ENCODE results near the gene UPK3BL1. TPM values are rescaled to one million over a fixed set of nuclear protein-coding genes. Genes with fewer than 3 reads are reported as not detected.
"Not testable (repeated sequence)": the region's sequence is repeated elsewhere in the genome, so short reads cannot be mapped to it uniquely, and the experiment has no call there.

Gene UPK3BL1
- total and polyA plus RNA-seq, 2 of the 13 experiments (the other 11 are each of a cell fraction or from before 2014, with no cell fraction given) = 6.3 to 13.8 TPM

DNA sequence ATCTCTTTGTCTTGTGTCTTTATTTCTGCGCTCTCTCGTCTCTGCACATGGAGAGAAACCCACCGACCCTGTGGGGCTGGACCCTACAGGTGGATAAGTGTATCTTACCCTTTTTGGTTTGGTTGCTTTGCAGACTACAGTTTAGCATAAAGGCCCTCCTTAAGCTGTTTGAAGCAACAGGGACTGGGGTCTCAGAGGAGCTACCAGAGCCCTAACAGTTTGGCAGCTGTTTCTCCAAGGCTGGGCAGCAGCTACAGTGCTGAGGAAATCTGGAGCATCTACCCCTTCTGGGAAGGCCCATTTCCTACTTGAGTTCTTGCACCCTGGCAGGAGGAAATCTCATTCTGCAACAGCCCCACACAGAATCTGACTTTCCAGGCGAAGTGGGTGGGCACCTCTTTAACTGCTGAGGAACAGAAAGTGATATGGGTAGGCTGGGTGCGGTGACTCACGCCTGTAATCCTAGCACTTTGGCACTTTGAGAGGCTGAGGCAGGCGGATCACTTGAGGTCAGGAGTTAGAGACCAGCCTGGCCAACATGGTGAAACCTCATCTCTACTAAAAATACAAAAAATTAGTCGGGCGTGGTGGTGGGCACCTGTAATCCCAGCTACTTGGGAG, 31.0 kb upstream of the UPK3BL1 start:
- H3K36me3 ChIP-seq (replicated peaks in 1 of 2; ENCODE audit: control insufficient read depth in 1 of 2, insufficient read depth in 2 of 2, low read length in 2 of 2); H3K27ac ChIP-seq (ENCODE audit: extremely low read length, insufficient read depth, low read length); DNase-seq (ENCODE audit: low spot score); CTCF ChIA-PET (ENCODE audit: low intra/inter-chr PET ratio, low total read pairs); H3K27me3 ChIP-seq (ENCODE audit: control insufficient read depth in 1 of 2, insufficient read depth in 2 of 2, low read length in 2 of 2); H3K4me3 ChIP-seq (replicated peaks in 1 of 3; ENCODE audit: insufficient read depth in 1 of 3, low read depth in 2 of 3, low read length in 3 of 3); BruUV-seq (replicated peaks); intact Hi-C loops (cut with micrococcal nuclease; ENCODE audit: unreplicated experiment); H3K4me1 ChIP-seq (ENCODE audit: insufficient read depth, low read length); ATAC-seq; H3K4me2 ChIP-seq (ENCODE audit: low read depth, low read length); H3K79me2 ChIP-seq (ENCODE audit: insufficient read depth, low read length); H4K20me1 ChIP-seq (ENCODE audit: insufficient read depth, low read length); H3K9ac ChIP-seq (ENCODE audit: insufficient read depth, low read depth, low read length); H3K9me3 ChIP-seq (ENCODE audit: low read length); POLR2A ChIA-PET; H2AFZ ChIP-seq (ENCODE audit: low read length); FAIRE-seq; in situ Hi-C loops (cut with HindIII; ENCODE audit: extremely low pct_ligation_motif_present, low pct_unique_long_range_greater_than_20kb): not testable (repeated sequence)
- WGBS (ENCODE audit: low lambda C conversion rate) = no CpG with 5 or more reads among the region's 9 CpGs

DNA sequence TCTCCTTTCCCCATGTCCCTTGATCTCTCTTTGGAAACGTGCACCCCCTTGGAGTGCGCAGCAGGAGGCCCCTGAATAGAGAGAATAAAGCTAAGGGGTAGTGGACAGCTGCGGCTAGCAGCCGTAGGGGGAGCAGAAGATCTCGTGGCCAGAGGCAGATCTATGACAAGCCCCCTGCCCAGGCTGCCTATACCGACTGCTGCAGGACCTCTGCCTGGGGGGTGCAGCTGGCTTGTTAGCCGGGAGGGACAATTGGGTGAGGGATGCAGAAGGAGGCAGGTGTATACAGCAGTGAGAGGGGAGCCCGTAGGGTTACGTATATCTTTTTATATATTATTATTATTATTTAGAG, 29.3 kb upstream of the UPK3BL1 start:
- H3K4me2 ChIP-seq (ENCODE audit: low read depth, low read length); intact Hi-C loops (cut with micrococcal nuclease; ENCODE audit: unreplicated experiment); CTCF ChIA-PET (ENCODE audit: low intra/inter-chr PET ratio, low total read pairs): not testable (repeated sequence)

DNA sequence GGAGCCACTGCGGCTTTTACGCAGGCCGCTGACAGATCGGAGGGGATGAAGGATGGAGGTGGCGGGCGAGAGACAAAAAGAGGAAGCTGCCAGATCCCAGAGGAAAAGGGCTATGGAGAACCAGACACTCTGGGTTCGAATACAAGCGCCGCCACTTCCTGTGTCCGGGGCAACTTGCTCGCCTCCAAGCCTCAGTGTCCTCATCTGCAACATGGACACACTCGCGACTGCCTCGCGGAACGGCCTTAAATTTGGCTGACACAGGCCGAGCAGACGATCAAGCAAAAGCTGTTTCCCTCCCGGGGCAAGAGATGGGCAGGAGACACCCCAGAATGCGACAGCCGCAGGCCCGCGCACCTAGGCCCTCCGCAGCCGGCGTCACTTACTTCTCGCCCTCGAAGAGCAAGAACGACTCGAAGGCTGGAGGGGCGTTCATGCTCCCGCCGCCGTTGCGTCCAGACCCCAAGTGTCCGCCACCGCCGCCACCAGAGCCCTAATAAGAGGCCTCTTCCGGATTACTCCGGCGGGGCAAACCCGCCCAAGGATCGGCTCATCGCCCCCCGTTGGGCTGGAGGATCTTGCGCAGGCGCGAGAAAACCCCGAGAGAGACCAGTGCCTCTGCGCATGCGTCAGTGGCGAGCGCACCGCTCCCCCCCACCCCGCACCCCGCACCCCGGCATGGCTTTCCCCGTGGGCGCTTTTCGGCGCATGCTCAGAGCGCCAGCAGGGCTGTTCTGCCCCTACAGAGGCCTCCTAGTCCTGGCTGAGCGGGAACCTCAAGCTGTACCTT, 28.8 kb upstream of the UPK3BL1 start, which contains the start of gene POLR2J2:
Gene POLR2J2, minus strand, starts transcription at position 498 of the 790 bp plus-strand sequence. Its CDS starts 62 bp downstream, at position 436.
- peak; percentile 67 for ATAC-seq
- H2AFZ ChIP-seq (ENCODE audit: low read length); H3K27me3 ChIP-seq (ENCODE audit: control insufficient read depth in 1 of 2, insufficient read depth in 2 of 2, low read length in 2 of 2); H3K79me2 ChIP-seq (ENCODE audit: insufficient read depth, low read length); H3K4me3 ChIP-seq (replicated peaks in 1 of 3; ENCODE audit: insufficient read depth in 1 of 3, low read depth in 2 of 3, low read length in 3 of 3); H4K20me1 ChIP-seq (ENCODE audit: insufficient read depth, low read length); H3K4me1 ChIP-seq (ENCODE audit: insufficient read depth, low read length); H3K9me3 ChIP-seq (ENCODE audit: low read length); H3K36me3 ChIP-seq (replicated peaks in 1 of 2; ENCODE audit: control insufficient read depth in 1 of 2, insufficient read depth in 2 of 2, low read length in 2 of 2); CTCF ChIA-PET (ENCODE audit: low intra/inter-chr PET ratio, low total read pairs); in situ Hi-C loops (cut with HindIII; ENCODE audit: extremely low pct_ligation_motif_present, low pct_unique_long_range_greater_than_20kb); FAIRE-seq; DNase-seq (ENCODE audit: low spot score); H3K27ac ChIP-seq (ENCODE audit: extremely low read length, insufficient read depth, low read length); intact Hi-C loops (cut with micrococcal nuclease; ENCODE audit: unreplicated experiment); H3K4me2 ChIP-seq (ENCODE audit: low read depth, low read length); BruUV-seq (replicated peaks); POLR2A ChIA-PET; H3K9ac ChIP-seq (ENCODE audit: insufficient read depth, low read depth, low read length): not testable (repeated sequence)
- no CpG with 5 or more reads among the region's 63 CpGs for WGBS (ENCODE audit: low lambda C conversion rate)

More for the DNA sequence above, 29.3 kb upstream of the UPK3BL1 start:
- FAIRE-seq; H3K36me3 ChIP-seq (replicated peaks in 1 of 2; ENCODE audit: control insufficient read depth in 1 of 2, insufficient read depth in 2 of 2, low read length in 2 of 2); H3K27ac ChIP-seq (ENCODE audit: extremely low read length, insufficient read depth, low read length); H2AFZ ChIP-seq (ENCODE audit: low read length); H4K20me1 ChIP-seq (ENCODE audit: insufficient read depth, low read length); H3K9me3 ChIP-seq (ENCODE audit: low read length); H3K4me1 ChIP-seq (ENCODE audit: insufficient read depth, low read length); H3K4me3 ChIP-seq (replicated peaks in 1 of 3; ENCODE audit: insufficient read depth in 1 of 3, low read depth in 2 of 3, low read length in 3 of 3); H3K79me2 ChIP-seq (ENCODE audit: insufficient read depth, low read length); BruUV-seq (replicated peaks); in situ Hi-C loops (cut with HindIII; ENCODE audit: extremely low pct_ligation_motif_present, low pct_unique_long_range_greater_than_20kb); H3K9ac ChIP-seq (ENCODE audit: insufficient read depth, low read depth, low read length); DNase-seq (ENCODE audit: low spot score); H3K27me3 ChIP-seq (ENCODE audit: control insufficient read depth in 1 of 2, insufficient read depth in 2 of 2, low read length in 2 of 2); POLR2A ChIA-PET: not testable (repeated sequence)
- no CpG with 5 or more reads among the region's 9 CpGs for WGBS (ENCODE audit: low lambda C conversion rate)
- peak; percentile 55 for ATAC-seq

DNA sequence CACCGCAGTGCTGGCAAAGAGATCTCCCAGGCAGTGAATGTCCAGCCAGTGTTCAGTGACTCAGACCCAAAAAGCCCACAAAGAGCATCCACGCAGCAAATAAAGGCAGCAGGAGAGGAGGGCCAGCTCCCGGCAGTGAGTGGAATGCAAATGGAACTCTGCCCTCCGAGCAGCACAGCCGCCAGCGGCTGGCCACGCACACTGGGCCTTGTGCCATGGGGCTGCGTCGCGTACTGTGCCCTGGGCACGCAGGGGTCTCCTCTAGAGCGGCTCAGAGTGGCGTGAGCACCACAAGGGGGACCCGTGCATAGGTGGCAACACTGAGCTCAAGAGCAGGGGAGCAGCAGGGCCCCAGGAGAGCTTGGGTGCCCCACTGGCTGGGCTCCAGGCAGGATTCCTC, 24.9 kb upstream of the UPK3BL1 start:
- CTCF ChIA-PET (ENCODE audit: low intra/inter-chr PET ratio, low total read pairs); in situ Hi-C loops (cut with HindIII; ENCODE audit: extremely low pct_ligation_motif_present, low pct_unique_long_range_greater_than_20kb); H2AFZ ChIP-seq (ENCODE audit: low read length); DNase-seq (ENCODE audit: low spot score); BruUV-seq (replicated peaks); H3K36me3 ChIP-seq (replicated peaks in 1 of 2; ENCODE audit: control insufficient read depth in 1 of 2, insufficient read depth in 2 of 2, low read length in 2 of 2); H4K20me1 ChIP-seq (ENCODE audit: insufficient read depth, low read length); H3K4me3 ChIP-seq (replicated peaks in 1 of 3; ENCODE audit: insufficient read depth in 1 of 3, low read depth in 2 of 3, low read length in 3 of 3); H3K79me2 ChIP-seq (ENCODE audit: insufficient read depth, low read length); H3K9me3 ChIP-seq (ENCODE audit: low read length); H3K27me3 ChIP-seq (ENCODE audit: control insufficient read depth in 1 of 2, insufficient read depth in 2 of 2, low read length in 2 of 2); H3K27ac ChIP-seq (ENCODE audit: extremely low read length, insufficient read depth, low read length); FAIRE-seq; H3K4me1 ChIP-seq (ENCODE audit: insufficient read depth, low read length); POLR2A ChIA-PET; intact Hi-C loops (cut with micrococcal nuclease; ENCODE audit: unreplicated experiment); H3K9ac ChIP-seq (ENCODE audit: insufficient read depth, low read depth, low read length); H3K4me2 ChIP-seq (ENCODE audit: low read depth, low read length): not testable (repeated sequence)
- WGBS (ENCODE audit: low lambda C conversion rate) = 100% methylated on average over 1 of the region's 14 CpGs
- ATAC-seq = peak; percentile 25; the same call in 1 of the 3 replicates
